ENCODE measurements around the gene TMEM132D. TPM values are rescaled to one million over a fixed set of nuclear protein-coding genes. Genes with fewer than 3 reads are reported as not detected.

Gene TMEM132D
- total RNA-seq, 1 experiment from 2014 or later: not detected

DNA sequence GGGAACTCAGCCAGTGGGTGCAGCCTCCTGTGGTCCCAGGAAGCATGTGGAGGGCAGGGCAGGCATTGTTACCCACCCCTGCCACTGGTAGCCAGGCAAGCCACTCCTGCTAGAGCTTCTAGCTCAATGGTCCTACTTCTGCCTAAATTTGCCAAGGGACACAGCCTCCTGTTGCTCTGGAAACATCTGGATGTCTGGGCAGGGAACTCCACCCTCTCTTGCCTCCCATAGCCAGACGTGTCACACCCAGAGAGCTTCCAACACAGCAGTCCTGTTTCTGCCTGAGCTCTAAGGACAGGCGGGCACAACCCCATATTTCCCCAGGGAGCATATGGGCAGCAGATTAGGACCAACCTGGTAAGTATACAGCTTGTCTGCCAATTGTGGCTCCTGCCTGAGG lies 700.4 kb downstream of the TMEM132D start:
- Histone ChIP-seq H3K9ac (ENCODE audit: low read length) (no peak overlapping the region), H3K4me2 (ENCODE audit: low read depth, low read length, poor library complexity, severe bottlenecking) (no peak overlapping the region), H3K36me3 (ENCODE audit: insufficient read depth, low read length) (no peaks in the 10 kb centered on the region), H2AFZ (ENCODE audit: low read length) (no peak overlapping the region), H3K79me2 (ENCODE audit: low read length) (no peaks in the 10 kb centered on the region), H3K9me2 (replicated peaks; ENCODE audit: insufficient read depth, low read length) (no peaks in the 10 kb centered on the region), H3K9me3 (ENCODE audit: low read length) (peaks cover 6% of the 10 kb centered on the region), H3K27me3 (ENCODE audit: low read length) (no peaks in the 10 kb centered on the region), H3K27ac (ENCODE audit: low read length) (no peak overlapping the region), H3K4me3 (ENCODE audit: low read length) (no peak overlapping the region), H4K20me1 (ENCODE audit: insufficient read depth, low read depth, low read length) (no peaks in the 10 kb centered on the region), H3K4me1 (ENCODE audit: low read length) (no peaks in the 10 kb centered on the region)
- no peak for DNase-seq

DNA sequence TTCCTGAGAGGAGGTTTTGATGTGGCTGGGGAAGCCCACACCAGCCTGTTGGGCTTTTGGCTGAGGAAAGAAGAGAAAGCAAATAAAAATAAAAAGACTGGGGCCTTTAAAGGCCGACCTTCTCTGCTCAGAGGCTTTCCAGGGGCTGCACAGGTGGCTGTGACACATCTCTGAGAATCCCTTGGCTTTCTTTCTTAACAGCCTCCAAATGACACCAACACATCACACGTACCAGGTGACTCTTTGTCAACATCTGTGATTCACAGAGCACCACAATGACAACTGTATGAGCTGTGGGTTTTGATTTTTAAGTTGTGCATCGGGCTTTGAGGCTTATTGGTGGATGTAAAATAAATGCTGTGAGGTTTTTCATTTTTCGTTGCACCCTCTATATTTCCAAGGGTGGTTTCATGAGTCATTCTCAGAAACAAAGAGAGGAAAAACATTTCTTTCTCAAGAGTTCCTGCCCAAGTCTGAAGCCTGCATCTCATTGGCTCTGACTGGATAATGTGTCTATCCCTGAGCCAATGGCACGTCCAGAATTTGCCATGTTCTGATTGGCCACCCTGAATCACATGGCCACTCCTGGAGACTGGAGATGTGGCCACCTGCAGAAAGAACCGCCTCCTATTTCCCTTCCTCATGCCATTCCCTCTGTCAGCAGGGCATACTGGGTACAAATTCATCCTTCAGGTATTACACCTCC lies 701.6 kb downstream of the TMEM132D start:
- no peaks in the 10 kb centered on the region for H3K36me3 ChIP-seq (ENCODE audit: insufficient read depth, low read length)
- no peaks in the 10 kb centered on the region for H3K4me1 ChIP-seq (ENCODE audit: low read length)
- no peak overlapping the region for H2AFZ ChIP-seq (ENCODE audit: low read length)
- no peak overlapping the region for H3K4me2 ChIP-seq (ENCODE audit: low read depth, low read length, poor library complexity, severe bottlenecking)
- H3K9me2 ChIP-seq (replicated peaks; ENCODE audit: insufficient read depth, low read length): no peaks in the 10 kb centered on the region
- H3K79me2 ChIP-seq (ENCODE audit: low read length): no peaks in the 10 kb centered on the region
- H4K20me1 ChIP-seq (ENCODE audit: insufficient read depth, low read depth, low read length): no peaks in the 10 kb centered on the region
- H3K27ac ChIP-seq (ENCODE audit: low read length): no peak overlapping the region
- H3K9ac ChIP-seq (ENCODE audit: low read length): no peak overlapping the region
- no peak for DNase-seq
- no peaks in the 10 kb centered on the region for H3K27me3 ChIP-seq (ENCODE audit: low read length)
- no peak overlapping the region for H3K4me3 ChIP-seq (ENCODE audit: low read length)
- H3K9me3 ChIP-seq (ENCODE audit: low read length): peaks cover 6% of the 10 kb centered on the region

DNA sequence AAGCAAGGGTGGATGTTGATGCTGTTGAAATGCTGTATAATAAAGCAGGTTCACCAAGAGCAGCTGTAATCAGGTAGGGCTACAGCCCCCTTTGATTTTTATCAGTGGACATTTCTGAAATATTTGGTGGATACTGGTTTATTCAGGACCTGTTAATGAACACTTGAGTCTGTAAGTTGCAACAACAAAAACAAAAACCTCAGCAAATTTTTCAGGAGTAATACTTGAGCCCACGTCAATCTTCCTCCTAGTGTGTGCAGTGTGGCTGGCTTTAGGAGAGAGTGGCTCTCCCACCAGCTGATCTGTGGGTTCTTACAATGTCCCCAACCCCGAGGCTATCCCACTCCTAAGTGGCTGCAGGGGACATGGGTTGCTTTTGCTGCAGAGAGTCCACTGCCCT lies 702.8 kb downstream of the TMEM132D start:
- Histone ChIP-seq H4K20me1 (ENCODE audit: insufficient read depth, low read depth, low read length) (no peaks in the 10 kb centered on the region), H3K4me3 (ENCODE audit: low read length) (no peak overlapping the region), H3K4me2 (ENCODE audit: low read depth, low read length, poor library complexity, severe bottlenecking) (no peak overlapping the region), H3K79me2 (ENCODE audit: low read length) (no peaks in the 10 kb centered on the region), H3K36me3 (ENCODE audit: insufficient read depth, low read length) (no peaks in the 10 kb centered on the region), H3K9me2 (replicated peaks; ENCODE audit: insufficient read depth, low read length) (no peaks in the 10 kb centered on the region), H3K27me3 (ENCODE audit: low read length) (no peaks in the 10 kb centered on the region), H3K4me1 (ENCODE audit: low read length) (no peaks in the 10 kb centered on the region), H3K27ac (ENCODE audit: low read length) (no peak overlapping the region), H3K9me3 (ENCODE audit: low read length) (peaks cover 6% of the 10 kb centered on the region), H2AFZ (ENCODE audit: low read length) (no peak overlapping the region), H3K9ac (ENCODE audit: low read length) (no peak overlapping the region)
- no peak for DNase-seq

DNA sequence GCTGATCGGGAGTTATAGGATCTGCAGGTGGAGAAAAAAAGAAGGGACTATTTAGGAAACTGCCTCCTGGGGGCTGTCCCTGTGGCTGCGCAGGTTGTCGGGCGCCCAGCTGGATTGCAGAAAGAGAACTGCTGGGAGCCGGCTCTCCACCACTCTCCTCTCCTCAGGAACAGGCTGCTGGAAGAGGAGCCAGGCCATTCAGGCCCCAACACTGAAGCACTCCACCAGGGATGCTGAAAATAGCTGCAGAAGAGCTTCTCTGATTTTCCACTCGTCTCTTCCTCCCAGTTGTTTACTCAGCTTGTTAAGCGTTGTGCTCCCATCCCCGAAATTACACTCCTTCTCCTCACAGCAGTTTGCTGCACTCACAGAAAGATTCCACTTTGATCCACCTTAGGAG lies 703.2 kb downstream of the TMEM132D start:
- H3K4me1 ChIP-seq (ENCODE audit: low read length): no peaks in the 10 kb centered on the region

DNA sequence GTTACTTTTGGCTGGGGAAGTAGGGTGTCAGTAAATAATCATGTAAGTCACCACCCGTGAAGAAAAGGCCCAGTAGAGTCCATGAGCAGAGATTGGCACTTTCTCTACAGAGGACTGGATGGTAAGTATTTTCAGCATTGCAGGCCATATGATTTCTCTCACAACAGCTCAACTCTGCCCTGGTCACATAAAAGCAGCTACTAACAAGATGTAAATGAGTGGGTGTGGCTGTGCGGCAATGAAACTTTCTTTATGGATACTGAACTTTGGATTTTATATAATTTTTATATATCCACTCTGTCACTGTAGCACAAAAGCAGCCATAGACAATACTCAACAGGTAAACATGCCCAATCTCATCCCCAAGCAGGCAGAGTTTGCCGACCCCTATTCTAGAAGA lies 706.9 kb downstream of the TMEM132D start:
- no peaks in the 10 kb centered on the region for H3K36me3 ChIP-seq (ENCODE audit: insufficient read depth, low read length)
- no peak for DNase-seq
- no peak overlapping the region for H3K4me3 ChIP-seq (ENCODE audit: low read length)
- H3K9me3 ChIP-seq (ENCODE audit: low read length): no peaks in the 10 kb centered on the region; the same call in 1 of the 2 replicates
- no peaks in the 10 kb centered on the region for H3K27me3 ChIP-seq (ENCODE audit: low read length)
- H3K9me2 ChIP-seq (replicated peaks; ENCODE audit: insufficient read depth, low read length): no peaks in the 10 kb centered on the region
- H2AFZ ChIP-seq (ENCODE audit: low read length): no peak overlapping the region
- no peaks in the 10 kb centered on the region for H4K20me1 ChIP-seq (ENCODE audit: insufficient read depth, low read depth, low read length)
- H3K9ac ChIP-seq (ENCODE audit: low read length): no peak overlapping the region
- H3K4me2 ChIP-seq (ENCODE audit: low read depth, low read length, poor library complexity, severe bottlenecking): no peak overlapping the region
- no peak overlapping the region for H3K27ac ChIP-seq (ENCODE audit: low read length)
- H3K4me1 ChIP-seq (ENCODE audit: low read length): no peaks in the 10 kb centered on the region
- H3K79me2 ChIP-seq (ENCODE audit: low read length): no peaks in the 10 kb centered on the region

More for the DNA sequence above, 703.2 kb downstream of the TMEM132D start:
- H3K9me3 ChIP-seq (ENCODE audit: low read length): peaks cover 6% of the 10 kb centered on the region
- no peak overlapping the region for H3K9ac ChIP-seq (ENCODE audit: low read length)
- no peaks in the 10 kb centered on the region for H3K27me3 ChIP-seq (ENCODE audit: low read length)
- H4K20me1 ChIP-seq (ENCODE audit: insufficient read depth, low read depth, low read length): no peaks in the 10 kb centered on the region
- DNase-seq: no peak
- no peaks in the 10 kb centered on the region for H3K9me2 ChIP-seq (replicated peaks; ENCODE audit: insufficient read depth, low read length)
- H3K79me2 ChIP-seq (ENCODE audit: low read length): no peaks in the 10 kb centered on the region
- no peak overlapping the region for H3K4me3 ChIP-seq (ENCODE audit: low read length)
- no peaks in the 10 kb centered on the region for H3K36me3 ChIP-seq (ENCODE audit: insufficient read depth, low read length)
- no peak overlapping the region for H2AFZ ChIP-seq (ENCODE audit: low read length)
- no peak overlapping the region for H3K27ac ChIP-seq (ENCODE audit: low read length)
- no peak overlapping the region for H3K4me2 ChIP-seq (ENCODE audit: low read depth, low read length, poor library complexity, severe bottlenecking)

DNA sequence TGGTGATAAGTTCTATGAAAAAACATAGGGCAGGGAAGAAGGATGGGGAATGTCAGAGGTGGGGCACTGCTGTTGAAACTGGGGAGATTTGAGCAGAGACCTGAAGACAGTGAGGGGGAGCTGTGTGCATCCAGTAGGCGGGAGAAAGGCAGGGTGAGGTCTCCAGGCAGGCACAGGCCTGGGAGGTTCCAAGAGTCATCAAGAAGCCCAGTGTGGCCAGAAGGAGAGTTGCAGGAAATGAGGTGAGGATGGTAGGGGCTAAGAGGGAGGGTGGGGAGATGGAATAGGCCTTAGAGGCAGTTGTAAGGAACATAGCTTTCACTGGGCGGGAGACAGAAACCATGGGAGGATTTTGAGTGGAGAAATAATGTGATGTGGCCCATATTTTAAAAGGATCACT lies 708.7 kb downstream of the TMEM132D start:
- Histone ChIP-seq H2AFZ (ENCODE audit: low read length) (no peak overlapping the region), H3K4me3 (ENCODE audit: low read length) (no peak overlapping the region), H3K27ac (ENCODE audit: low read length) (no peak overlapping the region), H3K79me2 (ENCODE audit: low read length) (no peaks in the 10 kb centered on the region), H3K36me3 (ENCODE audit: insufficient read depth, low read length) (no peaks in the 10 kb centered on the region), H3K27me3 (ENCODE audit: low read length) (no peaks in the 10 kb centered on the region), H3K9me3 (ENCODE audit: low read length) (no peaks in the 10 kb centered on the region; the same call in 1 of the 2 replicates), H3K9ac (ENCODE audit: low read length) (no peak overlapping the region), H3K9me2 (replicated peaks; ENCODE audit: insufficient read depth, low read length) (no peaks in the 10 kb centered on the region), H4K20me1 (ENCODE audit: insufficient read depth, low read depth, low read length) (no peaks in the 10 kb centered on the region), H3K4me1 (ENCODE audit: low read length) (no peaks in the 10 kb centered on the region), H3K4me2 (ENCODE audit: low read depth, low read length, poor library complexity, severe bottlenecking) (no peak overlapping the region)
- DNase-seq: no peak

DNA sequence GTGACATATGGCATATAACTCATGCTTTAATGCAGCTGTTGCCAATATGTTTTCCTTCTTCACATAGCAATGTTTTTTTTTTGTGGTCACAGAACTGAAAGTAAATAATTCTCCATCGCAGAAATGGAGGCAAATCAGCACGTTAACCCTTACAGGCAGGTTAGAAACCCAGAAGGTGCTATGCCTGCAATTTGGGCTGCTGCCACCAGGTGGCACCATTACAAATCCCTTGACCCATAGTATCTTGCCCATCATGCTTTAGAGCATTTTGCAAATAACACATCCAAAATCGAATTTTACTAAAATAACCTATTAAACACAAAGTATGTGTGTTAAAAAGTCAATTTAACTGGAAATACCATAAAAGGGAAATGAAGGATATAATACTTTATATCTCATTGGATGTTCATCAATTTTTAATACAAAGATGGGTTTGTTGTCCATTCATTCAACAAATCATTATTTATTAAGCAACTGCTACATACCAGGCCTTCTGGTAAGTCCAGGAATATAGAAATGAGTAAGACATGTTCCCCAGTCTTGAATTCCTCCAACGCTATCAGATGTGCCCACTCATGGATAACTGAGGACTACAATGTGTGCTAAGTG lies 710.5 kb downstream of the TMEM132D start:
- Histone ChIP-seq H3K4me3 (ENCODE audit: low read length) (no peak overlapping the region), H3K27ac (ENCODE audit: low read length) (no peak overlapping the region), H3K9me2 (replicated peaks; ENCODE audit: insufficient read depth, low read length) (no peaks in the 10 kb centered on the region), H3K36me3 (ENCODE audit: insufficient read depth, low read length) (no peaks in the 10 kb centered on the region), H3K9me3 (ENCODE audit: low read length) (no peaks in the 10 kb centered on the region; the same call in 1 of the 2 replicates), H3K4me1 (ENCODE audit: low read length) (no peaks in the 10 kb centered on the region), H3K79me2 (ENCODE audit: low read length) (no peaks in the 10 kb centered on the region), H3K9ac (ENCODE audit: low read length) (no peak overlapping the region), H4K20me1 (ENCODE audit: insufficient read depth, low read depth, low read length) (no peaks in the 10 kb centered on the region), H3K27me3 (ENCODE audit: low read length) (no peaks in the 10 kb centered on the region), H3K4me2 (ENCODE audit: low read depth, low read length, poor library complexity, severe bottlenecking) (no peak overlapping the region), H2AFZ (ENCODE audit: low read length) (no peak overlapping the region)
- peak; percentile 78 for DNase-seq

DNA sequence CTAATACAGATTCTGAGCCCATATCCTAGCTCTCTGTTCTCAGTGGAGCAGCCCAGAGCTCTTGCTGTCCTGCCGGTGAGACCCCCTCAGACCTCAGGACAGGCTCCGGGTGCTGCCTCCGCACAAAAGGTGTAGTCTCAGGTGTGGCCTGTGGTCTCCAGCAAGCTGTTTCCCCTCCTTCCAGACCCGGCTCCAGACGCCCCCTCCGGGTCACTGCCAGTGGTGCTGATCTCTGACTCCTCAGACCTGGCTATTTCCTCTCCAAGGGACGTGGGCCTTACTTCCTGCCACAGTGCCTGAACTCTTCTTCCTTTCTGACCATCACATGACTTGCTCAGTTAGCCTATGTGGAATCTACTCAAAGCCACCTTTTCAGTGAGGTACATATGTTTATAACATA lies 713.0 kb downstream of the TMEM132D start:
- no peaks in the 10 kb centered on the region for H4K20me1 ChIP-seq (ENCODE audit: insufficient read depth, low read depth, low read length)
- no peak overlapping the region for H2AFZ ChIP-seq (ENCODE audit: low read length)
- no peak overlapping the region for H3K27ac ChIP-seq (ENCODE audit: low read length)
- no peaks in the 10 kb centered on the region for H3K27me3 ChIP-seq (ENCODE audit: low read length)
- no peak overlapping the region for H3K9ac ChIP-seq (ENCODE audit: low read length)
- H3K79me2 ChIP-seq (ENCODE audit: low read length): no peaks in the 10 kb centered on the region
- H3K4me3 ChIP-seq (ENCODE audit: low read length): no peak overlapping the region
- H3K9me2 ChIP-seq (replicated peaks; ENCODE audit: insufficient read depth, low read length): no peaks in the 10 kb centered on the region
- H3K36me3 ChIP-seq (ENCODE audit: insufficient read depth, low read length): no peaks in the 10 kb centered on the region
- H3K9me3 ChIP-seq (ENCODE audit: low read length): no peaks in the 10 kb centered on the region; the same call in 1 of the 2 replicates
- no peaks in the 10 kb centered on the region for H3K4me1 ChIP-seq (ENCODE audit: low read length)
- no peak overlapping the region for H3K4me2 ChIP-seq (ENCODE audit: low read depth, low read length, poor library complexity, severe bottlenecking)
- DNase-seq: no peak

Data from Karpas-422 (cell line).